Measurements from ENCODE around the gene ITGA11. TPM values are rescaled to one million over a fixed set of nuclear protein-coding genes. Genes with fewer than 3 reads are reported as not detected.
A peak's percentile ranks its signal among the peaks of the same experiment; 100 is the strongest.

ITGA11 gene
- total RNA-seq, 1 donor from 2014 or later = 193 TPM

DNA sequence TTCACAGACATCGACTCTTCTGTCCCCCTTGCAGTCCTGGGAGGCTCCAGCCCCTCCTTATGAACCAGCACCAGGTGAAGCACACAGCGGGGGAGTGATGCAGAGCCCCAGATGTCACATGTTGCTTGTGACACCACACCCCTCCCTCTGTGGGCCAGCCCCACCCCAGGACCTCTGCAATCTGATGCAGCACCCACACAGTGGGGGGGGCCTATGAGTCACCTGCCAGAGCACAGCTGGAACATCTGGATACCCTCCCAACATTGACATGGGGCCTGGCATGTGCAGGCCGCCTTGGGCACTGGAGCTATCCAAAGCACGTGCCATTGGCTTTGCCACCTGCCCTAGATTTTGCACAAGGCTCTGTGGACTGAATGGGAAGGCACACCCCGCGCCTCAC is 83.9 kb downstream of the ITGA11 start:
- Histone ChIP-seq H3K4me3 (ENCODE audit: insufficient read depth, low read depth, low read length) (no peak overlapping the region), H3K9ac (ENCODE audit: low read length) (peak overlapping the region; percentile 49), H3K36me3 (ENCODE audit: insufficient read depth, low read length) (peaks cover 31% of the 10 kb centered on the region), H3K4me2 (ENCODE audit: low read length) (peak overlapping the region; percentile 49), H3K27me3 (ENCODE audit: insufficient read depth, low read length) (no peaks in the 10 kb centered on the region), H3K79me2 (ENCODE audit: insufficient read depth, low read length) (no peaks in the 10 kb centered on the region), H3K4me1 (ENCODE audit: insufficient read depth, low read length) (peaks cover 29% of the 10 kb centered on the region), H3K27ac (ENCODE audit: low read depth, low read length) (peak overlapping the region; percentile 71), H2AFZ (ENCODE audit: low read depth, low read length) (no peak overlapping the region), H4K20me1 (ENCODE audit: insufficient read depth, low read length) (no peaks in the 10 kb centered on the region), H3K9me3 (ENCODE audit: insufficient read depth, low read depth, low read length) (no peaks in the 10 kb centered on the region)
- Mint-ChIP-seq H3K36me3 (ENCODE audit: low read depth, unreplicated experiment) (peaks cover 58% of the 10 kb centered on the region), H3K27me3 (ENCODE audit: low read depth, unreplicated experiment) (peaks cover 2% of the 10 kb centered on the region), H3K27ac (ENCODE audit: unreplicated experiment) (no peak overlapping the region), H3K4me3 (ENCODE audit: unreplicated experiment) (no peak overlapping the region), H3K4me1 (ENCODE audit: low read depth, unreplicated experiment) (peaks cover 36% of the 10 kb centered on the region), H3K9me3 (ENCODE audit: unreplicated experiment) (no peaks in the 10 kb centered on the region)
- FAIRE-seq (no peak), DNase-seq (ENCODE audit: low read depth) (no peak)
- TF ChIP-seq, protein P1, sequence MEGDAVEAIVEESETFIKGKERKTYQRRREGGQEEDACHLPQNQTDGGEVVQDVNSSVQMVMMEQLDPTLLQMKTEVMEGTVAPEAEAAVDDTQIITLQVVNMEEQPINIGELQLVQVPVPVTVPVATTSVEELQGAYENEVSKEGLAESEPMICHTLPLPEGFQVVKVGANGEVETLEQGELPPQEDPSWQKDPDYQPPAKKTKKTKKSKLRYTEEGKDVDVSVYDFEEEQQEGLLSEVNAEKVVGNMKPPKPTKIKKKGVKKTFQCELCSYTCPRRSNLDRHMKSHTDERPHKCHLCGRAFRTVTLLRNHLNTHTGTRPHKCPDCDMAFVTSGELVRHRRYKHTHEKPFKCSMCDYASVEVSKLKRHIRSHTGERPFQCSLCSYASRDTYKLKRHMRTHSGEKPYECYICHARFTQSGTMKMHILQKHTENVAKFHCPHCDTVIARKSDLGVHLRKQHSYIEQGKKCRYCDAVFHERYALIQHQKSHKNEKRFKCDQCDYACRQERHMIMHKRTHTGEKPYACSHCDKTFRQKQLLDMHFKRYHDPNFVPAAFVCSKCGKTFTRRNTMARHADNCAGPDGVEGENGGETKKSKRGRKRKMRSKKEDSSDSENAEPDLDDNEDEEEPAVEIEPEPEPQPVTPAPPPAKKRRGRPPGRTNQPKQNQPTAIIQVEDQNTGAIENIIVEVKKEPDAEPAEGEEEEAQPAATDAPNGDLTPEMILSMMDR (IDR thresholded peaks at IDR 0.05; ENCODE audit: insufficient read depth, low read depth, low read length) = no peak
- TF ChIP-seq EZH2 (IDR thresholded peaks at IDR 0.05; ENCODE audit: insufficient read depth, low read length) = no peak

DNA sequence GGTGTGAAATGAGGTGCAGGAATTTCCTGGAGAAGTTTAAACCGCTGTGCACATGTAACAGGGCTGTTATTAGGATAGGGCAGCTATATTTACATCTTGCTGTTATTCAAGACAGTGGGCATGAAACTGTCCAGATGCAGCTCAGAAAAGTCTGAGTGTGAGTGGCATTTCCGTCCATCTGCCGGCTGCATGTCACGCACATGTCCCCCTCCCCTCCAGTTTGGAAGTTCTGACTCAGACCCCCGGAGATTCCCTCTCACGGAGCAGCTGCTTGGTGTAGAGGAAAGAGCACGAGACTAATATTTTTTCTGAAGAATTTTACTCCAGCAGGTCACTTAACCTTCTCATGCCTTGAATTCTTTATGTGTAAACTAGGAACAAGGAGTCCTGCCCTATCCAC is 84.6 kb downstream of the ITGA11 start:
- FAIRE-seq (peak; percentile 45), DNase-seq (ENCODE audit: low read depth) (peak; percentile 42)
- peak overlapping the region; percentile 7 for H3K4me3 ChIP-seq (ENCODE audit: insufficient read depth, low read depth, low read length)
- H3K4me1 Mint-ChIP-seq (ENCODE audit: low read depth, unreplicated experiment) = peaks cover 36% of the 10 kb centered on the region
- peaks cover 2% of the 10 kb centered on the region for H3K27me3 Mint-ChIP-seq (ENCODE audit: low read depth, unreplicated experiment)
- peak overlapping the region; percentile 49 for H3K4me2 ChIP-seq (ENCODE audit: low read length)
- peak overlapping the region; percentile 71 for H3K27ac ChIP-seq (ENCODE audit: low read depth, low read length)
- TF ChIP-seq, protein P1 (IDR thresholded peaks at IDR 0.05; ENCODE audit: insufficient read depth, low read depth, low read length) = no peak
- TF ChIP-seq EZH2 (IDR thresholded peaks at IDR 0.05; ENCODE audit: insufficient read depth, low read length) = no peak
- H3K9me3 Mint-ChIP-seq (ENCODE audit: unreplicated experiment) = no peaks in the 10 kb centered on the region
- peaks cover 34% of the 10 kb centered on the region for H3K36me3 ChIP-seq (ENCODE audit: insufficient read depth, low read length)
- no peaks in the 10 kb centered on the region for H3K79me2 ChIP-seq (ENCODE audit: insufficient read depth, low read length)
- no peak overlapping the region for H3K4me3 Mint-ChIP-seq (ENCODE audit: unreplicated experiment)
- H3K36me3 Mint-ChIP-seq (ENCODE audit: low read depth, unreplicated experiment) = peaks cover 64% of the 10 kb centered on the region
- peak overlapping the region; percentile 84 for H3K27ac Mint-ChIP-seq (ENCODE audit: unreplicated experiment)
- no peaks in the 10 kb centered on the region for H4K20me1 ChIP-seq (ENCODE audit: insufficient read depth, low read length)
- no peak overlapping the region for H2AFZ ChIP-seq (ENCODE audit: low read depth, low read length)
- no peaks in the 10 kb centered on the region for H3K9me3 ChIP-seq (ENCODE audit: insufficient read depth, low read depth, low read length)
- H3K9ac ChIP-seq (ENCODE audit: low read length) = peak overlapping the region; percentile 51
- no peaks in the 10 kb centered on the region for H3K27me3 ChIP-seq (ENCODE audit: insufficient read depth, low read length)
- H3K4me1 ChIP-seq (ENCODE audit: insufficient read depth, low read length) = peaks cover 23% of the 10 kb centered on the region

DNA sequence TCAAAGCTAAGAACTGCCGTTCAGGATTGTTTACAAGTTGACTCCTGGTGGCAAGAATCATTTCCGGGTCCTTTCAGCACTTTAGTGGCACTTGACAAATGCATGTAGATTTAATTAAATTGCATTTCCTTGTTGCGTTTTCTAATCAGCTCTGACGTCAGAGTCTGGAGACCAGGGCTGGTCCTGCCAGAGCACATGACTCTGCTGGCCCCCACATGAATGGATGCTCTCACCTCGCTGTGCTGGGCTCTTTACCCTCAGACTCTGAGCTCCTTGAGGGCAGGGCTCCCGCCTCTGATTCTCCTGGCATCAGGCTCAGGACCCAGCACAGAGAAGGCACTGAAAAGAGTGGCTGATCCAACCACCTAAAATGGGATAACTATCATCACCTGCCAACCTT is 85.0 kb downstream of the ITGA11 start:
- peaks cover 19% of the 10 kb centered on the region for H3K4me1 ChIP-seq (ENCODE audit: insufficient read depth, low read length)
- no peak overlapping the region for H2AFZ ChIP-seq (ENCODE audit: low read depth, low read length)
- H3K27ac ChIP-seq (ENCODE audit: low read depth, low read length) = peak overlapping the region; percentile 70
- peak overlapping the region; percentile 7 for H3K4me3 ChIP-seq (ENCODE audit: insufficient read depth, low read depth, low read length)
- TF ChIP-seq EZH2 (IDR thresholded peaks at IDR 0.05; ENCODE audit: insufficient read depth, low read length) = no peak
- TF ChIP-seq, protein P1 (IDR thresholded peaks at IDR 0.05; ENCODE audit: insufficient read depth, low read depth, low read length) = no peak
- no peaks in the 10 kb centered on the region for H4K20me1 ChIP-seq (ENCODE audit: insufficient read depth, low read length)
- DNase-seq (ENCODE audit: low read depth) = no peak
- H3K4me2 ChIP-seq (ENCODE audit: low read length) = peak overlapping the region; percentile 49
- Mint-ChIP-seq H3K27me3 (ENCODE audit: low read depth, unreplicated experiment) (peaks cover 2% of the 10 kb centered on the region), H3K36me3 (ENCODE audit: low read depth, unreplicated experiment) (peaks cover 67% of the 10 kb centered on the region), H3K4me3 (ENCODE audit: unreplicated experiment) (no peak overlapping the region), H3K4me1 (ENCODE audit: low read depth, unreplicated experiment) (peaks cover 34% of the 10 kb centered on the region), H3K9me3 (ENCODE audit: unreplicated experiment) (no peaks in the 10 kb centered on the region), H3K27ac (ENCODE audit: unreplicated experiment) (peak overlapping the region; percentile 84)
- peak overlapping the region; percentile 51 for H3K9ac ChIP-seq (ENCODE audit: low read length)
- H3K9me3 ChIP-seq (ENCODE audit: insufficient read depth, low read depth, low read length) = no peaks in the 10 kb centered on the region
- peaks cover 34% of the 10 kb centered on the region for H3K36me3 ChIP-seq (ENCODE audit: insufficient read depth, low read length)
- no peak for FAIRE-seq
- no peaks in the 10 kb centered on the region for H3K27me3 ChIP-seq (ENCODE audit: insufficient read depth, low read length)
- no peaks in the 10 kb centered on the region for H3K79me2 ChIP-seq (ENCODE audit: insufficient read depth, low read length)
